ENCODE measurements around the gene NIP7.

GRCh38 chr16:69338557-69339288, 849 bp upstream of the NIP7 start:
- TF ChIP-seq REST (IDR thresholded peaks at IDR 0.05; ENCODE audit: insufficient read depth in 1 of 2, low read depth in 2 of 2, low read length in 2 of 2) = no peak
- TF ChIP-seq POLR2AphosphoS5 (IDR thresholded peaks at IDR 0.05; ENCODE audit: low read depth, low read length) = no peak
- TF ChIP-seq TAF1 (IDR thresholded peaks at IDR 0.05; ENCODE audit: borderline replicate concordance, insufficient read depth, low read length) = no peak
- TF ChIP-seq SIN3A (IDR thresholded peaks at IDR 0.05; ENCODE audit: borderline replicate concordance, insufficient read depth, low read length) = no peak
- no peak for TF ChIP-seq FOXP2 (optimal IDR thresholded peaks at IDR 0.05; ENCODE audit: borderline replicate concordance, extremely low read depth, extremely low read length, insufficient read depth)

Measured in PFSK-1 (cell line).